ENCODE measurements around the gene VWF. TPM values are rescaled to one million over a fixed set of nuclear protein-coding genes. Genes with fewer than 3 reads are reported as not detected.

Gene VWF
- 1,882 and 2,328 TPM in 2 replicates for total RNA-seq
- polyA plus RNA-seq: 1,041 and 1,132 TPM in 2 replicates
- 1,164 and 1,406 TPM in 2 replicates for polyA plus RNA-seq (2011; cell fraction: cytosol; rRNA removed)
- polyA plus RNA-seq (2011; cell fraction: nucleus; rRNA removed): 1,241 and 1,484 TPM in 2 replicates
- 546 and 824 TPM in 2 replicates for polyA plus RNA-seq (2012)
- polyA minus RNA-seq: 2,231 and 2,679 TPM in 2 replicates
- polyA minus RNA-seq (2011; cell fraction: cytosol; rRNA and poly(A)+ RNA removed): not detected
- polyA minus RNA-seq (2011; cell fraction: nucleus; rRNA and poly(A)+ RNA removed): 1,538 and 1,756 TPM in 2 replicates
- Bru-seq, nascent RNA: percentile 99 among the genes with signal in this experiment
- percentile 98 among the genes with signal in this experiment for BruChase-seq, experiment 1, labeled RNA remaining after a 6-hour chase
- BruChase-seq, experiment 2, labeled RNA remaining after a 2-hour chase: percentile 99 among the genes with signal in this experiment
- long read RNA-seq, full-length matches to known transcripts: 305 of 2,068 reads
- long read RNA-seq, partial matches to known transcripts: 1,598 of 2,068 reads
- long read RNA-seq, other reads (novel, unspliced or antisense): 165 of 2,068 reads

- FAIRE-seq (peak; percentile 87), DNase-seq (ENCODE audit: low read depth, low spot score) (peak; percentile 90)
- Histone ChIP-seq H3K4me2 (ENCODE audit: insufficient read depth, low read length) (peak within 1 kb of the TSS; percentile 89), H3K9ac (replicated peaks; ENCODE audit: extremely low read depth, insufficient read depth, low read length) (peak within 1 kb of the TSS; percentile 99), H3K9me1 (replicated peaks; ENCODE audit: control insufficient read depth, extremely low read depth, insufficient read depth, low read length) (no peaks in the 10 kb centered on the region), H3K9me3 (replicated peaks; ENCODE audit: control insufficient read depth, insufficient read depth, low read length) (no peaks in the 10 kb centered on the region), H4K20me1 (replicated peaks; ENCODE audit: control insufficient read depth, extremely low read depth, insufficient read depth, low read length) (no peaks in the 10 kb centered on the region), H3K36me3 (ENCODE audit: control insufficient read depth in 2 of 2, extremely low read depth in 1 of 2, insufficient read depth in 2 of 2, low read length in 2 of 2) (peaks cover 11 to 18% of the 10 kb centered on the region in 2 experiments), H3K27me3 (ENCODE audit: control insufficient read depth in 2 of 2, insufficient read depth in 2 of 2, low read length in 2 of 2) (no peaks in the 10 kb centered on the region), H3K4me1 (ENCODE audit: control insufficient read depth, extremely low read depth, insufficient read depth, low read length) (peaks cover 45% of the 10 kb centered on the region), H3K79me2 (ENCODE audit: control insufficient read depth, insufficient read depth, low read length) (peaks cover 44% of the 10 kb centered on the region), H2AFZ (ENCODE audit: low read depth, low read length) (no peak within 1 kb of the TSS), H3K4me3 (replicated peaks in 1 of 3; ENCODE audit: insufficient read depth in 1 of 3, low read depth in 1 of 3, low read length in 3 of 3) (peak within 1 kb of the TSS; percentile 17 to 93 (median 79)), H3K27ac (ENCODE audit: insufficient read depth, low read depth, low read length) (peak within 1 kb of the TSS; percentile 100)
- ChIA-PET CTCF (interaction anchor here (0.6 to 2.4 kb wide), 11 partner anchors 11 to 198 kb away, joined by 3 to 16 read pairs (median 5); no protein-coding TSS in a partner anchor), POLR2A (interaction anchor here (0.5 to 1.6 kb wide), 12 partner anchors 9 to 57 kb away, joined by 3 to 24 read pairs (median 4); no protein-coding TSS in a partner anchor)
- peak; percentile 71 for TF ChIP-seq GATA2 (IDR thresholded peaks at IDR 0.05; ENCODE audit: insufficient read depth, insufficient read length, low read depth, low read length)
- no peak for TF ChIP-seq MYC (IDR thresholded peaks at IDR 0.05; ENCODE audit: low read depth, low read length)
- no peak for TF ChIP-seq EZH2 (IDR thresholded peaks at IDR 0.05; ENCODE audit: borderline replicate concordance, low read depth, low read length, severe bottlenecking)
- TF ChIP-seq, protein P1, sequence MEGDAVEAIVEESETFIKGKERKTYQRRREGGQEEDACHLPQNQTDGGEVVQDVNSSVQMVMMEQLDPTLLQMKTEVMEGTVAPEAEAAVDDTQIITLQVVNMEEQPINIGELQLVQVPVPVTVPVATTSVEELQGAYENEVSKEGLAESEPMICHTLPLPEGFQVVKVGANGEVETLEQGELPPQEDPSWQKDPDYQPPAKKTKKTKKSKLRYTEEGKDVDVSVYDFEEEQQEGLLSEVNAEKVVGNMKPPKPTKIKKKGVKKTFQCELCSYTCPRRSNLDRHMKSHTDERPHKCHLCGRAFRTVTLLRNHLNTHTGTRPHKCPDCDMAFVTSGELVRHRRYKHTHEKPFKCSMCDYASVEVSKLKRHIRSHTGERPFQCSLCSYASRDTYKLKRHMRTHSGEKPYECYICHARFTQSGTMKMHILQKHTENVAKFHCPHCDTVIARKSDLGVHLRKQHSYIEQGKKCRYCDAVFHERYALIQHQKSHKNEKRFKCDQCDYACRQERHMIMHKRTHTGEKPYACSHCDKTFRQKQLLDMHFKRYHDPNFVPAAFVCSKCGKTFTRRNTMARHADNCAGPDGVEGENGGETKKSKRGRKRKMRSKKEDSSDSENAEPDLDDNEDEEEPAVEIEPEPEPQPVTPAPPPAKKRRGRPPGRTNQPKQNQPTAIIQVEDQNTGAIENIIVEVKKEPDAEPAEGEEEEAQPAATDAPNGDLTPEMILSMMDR (IDR thresholded peaks at IDR 0.05; ENCODE audit: extremely low read depth in 1 of 2, insufficient read depth in 1 of 2, low read depth in 1 of 2, low read length in 2 of 2): no peak
- no peak for TF ChIP-seq MAX (IDR thresholded peaks at IDR 0.05; ENCODE audit: insufficient read depth, insufficient read length)
- no peak for TF ChIP-seq JUN (IDR thresholded peaks at IDR 0.05; ENCODE audit: borderline replicate concordance, insufficient read depth, insufficient read length, low read depth)
- TF ChIP-seq POLR2A (IDR thresholded peaks at IDR 0.05; ENCODE audit: low read depth, low read length): peak; percentile 96
- TF ChIP-seq POLR2AphosphoS5 (IDR thresholded peaks at IDR 0.05; ENCODE audit: insufficient read depth, low read depth, low read length): peak; percentile 63
- dilution Hi-C loops (cut with MboI; ENCODE audit: extremely low pct_ligation_motif_present, low sequenced_read_pairs): no loop called here
- BruUV-seq (replicated peaks): no TSS peak
- intact Hi-C loops (cut with micrococcal nuclease): loop anchor here (1.0 kb wide), 5 partner anchors 11 to 47 kb away; no protein-coding TSS in a partner anchor
Measured at GRCh38 chr12:6124411-6125309, at the start of gene VWF. VWF (minus strand) TSS chr12:6124670; CDS start chr12:6123196, 1,474 bp downstream.

All from endothelial cell of umbilical vein (primary cell).